ENCODE measurements around the gene BCL2L11. TPM values are rescaled to one million over a fixed set of nuclear protein-coding genes. Genes with fewer than 3 reads are reported as not detected.

The BCL2L11 gene
- total RNA-seq, 1 experiment from 2014 or later = 12.6 TPM

- no peaks in the 10 kb centered on the region for H3K36me3 ChIP-seq (ENCODE audit: insufficient read depth, low read length, poor library complexity, severe bottlenecking)
- H3K27me3 ChIP-seq (replicated peaks; ENCODE audit: insufficient read depth, low read depth, low read length, poor library complexity) = no peaks in the 10 kb centered on the region
- peaks cover 5% of the 10 kb centered on the region for H3K4me1 ChIP-seq (ENCODE audit: insufficient read depth, low read length, poor library complexity, severe bottlenecking)
- H3K27ac ChIP-seq (ENCODE audit: low read depth, low read length, poor library complexity, severe bottlenecking) = no peak overlapping the region
- no peaks in the 10 kb centered on the region for H3K9me3 ChIP-seq (ENCODE audit: low read depth, low read length, poor library complexity, severe bottlenecking)
- DNase-seq (ENCODE audit: low spot score) = no peak
- BruUV-seq (replicated peaks) = no TSS peak
- no peak overlapping the region for H3K4me3 ChIP-seq (ENCODE audit: low read depth, low read length, poor library complexity, severe bottlenecking)
- intact Hi-C loops (cut with micrococcal nuclease; ENCODE audit: unreplicated experiment) = no loop called here
- TF ChIP-seq, protein P1, sequence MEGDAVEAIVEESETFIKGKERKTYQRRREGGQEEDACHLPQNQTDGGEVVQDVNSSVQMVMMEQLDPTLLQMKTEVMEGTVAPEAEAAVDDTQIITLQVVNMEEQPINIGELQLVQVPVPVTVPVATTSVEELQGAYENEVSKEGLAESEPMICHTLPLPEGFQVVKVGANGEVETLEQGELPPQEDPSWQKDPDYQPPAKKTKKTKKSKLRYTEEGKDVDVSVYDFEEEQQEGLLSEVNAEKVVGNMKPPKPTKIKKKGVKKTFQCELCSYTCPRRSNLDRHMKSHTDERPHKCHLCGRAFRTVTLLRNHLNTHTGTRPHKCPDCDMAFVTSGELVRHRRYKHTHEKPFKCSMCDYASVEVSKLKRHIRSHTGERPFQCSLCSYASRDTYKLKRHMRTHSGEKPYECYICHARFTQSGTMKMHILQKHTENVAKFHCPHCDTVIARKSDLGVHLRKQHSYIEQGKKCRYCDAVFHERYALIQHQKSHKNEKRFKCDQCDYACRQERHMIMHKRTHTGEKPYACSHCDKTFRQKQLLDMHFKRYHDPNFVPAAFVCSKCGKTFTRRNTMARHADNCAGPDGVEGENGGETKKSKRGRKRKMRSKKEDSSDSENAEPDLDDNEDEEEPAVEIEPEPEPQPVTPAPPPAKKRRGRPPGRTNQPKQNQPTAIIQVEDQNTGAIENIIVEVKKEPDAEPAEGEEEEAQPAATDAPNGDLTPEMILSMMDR (conservative IDR thresholded peaks at IDR 0.05; ENCODE audit: low read depth, low read length) = no peak
- no peak for TF ChIP-seq EZH2 (IDR thresholded peaks at IDR 0.05; ENCODE audit: borderline replicate concordance, low read depth, low read length, poor library complexity, severe bottlenecking)
- ChIA-PET POLR2A (ENCODE audit: low non-redundant PET) (no interaction called here), CTCF (no interaction called here)
Observed at GRCh38 chr2:111169268-111169667, 48.6 kb downstream of the BCL2L11 start.

GRCh38 chr2:111169924-111170323, 49.2 kb downstream of the BCL2L11 start:
- no peaks in the 10 kb centered on the region for H3K36me3 ChIP-seq (ENCODE audit: insufficient read depth, low read length, poor library complexity, severe bottlenecking)
- no TSS peak for BruUV-seq (replicated peaks)
- peaks cover 5% of the 10 kb centered on the region for H3K4me1 ChIP-seq (ENCODE audit: insufficient read depth, low read length, poor library complexity, severe bottlenecking)
- intact Hi-C loops (cut with micrococcal nuclease; ENCODE audit: unreplicated experiment) = no loop called here
- H3K9me3 ChIP-seq (ENCODE audit: low read depth, low read length, poor library complexity, severe bottlenecking) = no peaks in the 10 kb centered on the region
- H3K4me3 ChIP-seq (ENCODE audit: low read depth, low read length, poor library complexity, severe bottlenecking) = no peak overlapping the region
- H3K27me3 ChIP-seq (replicated peaks; ENCODE audit: insufficient read depth, low read depth, low read length, poor library complexity) = no peaks in the 10 kb centered on the region
- TF ChIP-seq, protein P1 (conservative IDR thresholded peaks at IDR 0.05; ENCODE audit: low read depth, low read length) = no peak
- TF ChIP-seq EZH2 (IDR thresholded peaks at IDR 0.05; ENCODE audit: borderline replicate concordance, low read depth, low read length, poor library complexity, severe bottlenecking) = no peak
- ChIA-PET POLR2A (ENCODE audit: low non-redundant PET) (no interaction called here), CTCF (no interaction called here)
- DNase-seq (ENCODE audit: low spot score) = no peak
- H3K27ac ChIP-seq (ENCODE audit: low read depth, low read length, poor library complexity, severe bottlenecking) = no peak overlapping the region

GRCh38 chr2:111171337-111171930, 50.7 kb downstream of the BCL2L11 start:
- CTCF ChIA-PET = no interaction called here
- no peak overlapping the region for H3K27ac ChIP-seq (ENCODE audit: low read depth, low read length, poor library complexity, severe bottlenecking)
- TF ChIP-seq, protein P1 (conservative IDR thresholded peaks at IDR 0.05; ENCODE audit: low read depth, low read length) = no peak
- TF ChIP-seq EZH2 (IDR thresholded peaks at IDR 0.05; ENCODE audit: borderline replicate concordance, low read depth, low read length, poor library complexity, severe bottlenecking) = no peak

More at GRCh38 chr2:111171337-111171930, 50.7 kb downstream of the BCL2L11 start:
- BruUV-seq (replicated peaks) = no TSS peak
- H3K36me3 ChIP-seq (ENCODE audit: insufficient read depth, low read length, poor library complexity, severe bottlenecking) = no peaks in the 10 kb centered on the region
- intact Hi-C loops (cut with micrococcal nuclease; ENCODE audit: unreplicated experiment) = no loop called here
- DNase-seq (ENCODE audit: low spot score) = no peak
- peaks cover 5% of the 10 kb centered on the region for H3K4me1 ChIP-seq (ENCODE audit: insufficient read depth, low read length, poor library complexity, severe bottlenecking)
- POLR2A ChIA-PET (ENCODE audit: low non-redundant PET) = no interaction called here
- H3K4me3 ChIP-seq (ENCODE audit: low read depth, low read length, poor library complexity, severe bottlenecking) = no peak overlapping the region
- H3K27me3 ChIP-seq (replicated peaks; ENCODE audit: insufficient read depth, low read depth, low read length, poor library complexity) = no peaks in the 10 kb centered on the region
- H3K9me3 ChIP-seq (ENCODE audit: low read depth, low read length, poor library complexity, severe bottlenecking) = no peaks in the 10 kb centered on the region
